Activated CD4-positive, CD25-positive, alpha-beta regulatory T cell treated with anti-CD3 and anti-CD28 coated beads, Interleukin-2, amount 50 U/mL, for 24 hours (primary cell): ENCODE measurements around the gene EFHD2.
A peak's percentile ranks its signal among the peaks of the same experiment; 100 is the strongest.
"Not testable (repeated sequence)": the region's sequence is repeated elsewhere in the genome, so short reads cannot be mapped to it uniquely, and the experiment has no call there.

Experiments used
- ATAC-seq, 2 donors: fragments of 150-1000 bp; cut with Tn5 transposase; one replicate each; pipeline ENCODE4 v1.10.0; 2021; ENCODE audit warnings: mild to moderate bottlenecking in 1 of 2, moderate library complexity in 1 of 2

EFHD2 gene

GRCh38 chr1:15389828-15390227 is 19.9 kb upstream of the EFHD2 start:
- not testable (repeated sequence) for ATAC-seq

DNA sequence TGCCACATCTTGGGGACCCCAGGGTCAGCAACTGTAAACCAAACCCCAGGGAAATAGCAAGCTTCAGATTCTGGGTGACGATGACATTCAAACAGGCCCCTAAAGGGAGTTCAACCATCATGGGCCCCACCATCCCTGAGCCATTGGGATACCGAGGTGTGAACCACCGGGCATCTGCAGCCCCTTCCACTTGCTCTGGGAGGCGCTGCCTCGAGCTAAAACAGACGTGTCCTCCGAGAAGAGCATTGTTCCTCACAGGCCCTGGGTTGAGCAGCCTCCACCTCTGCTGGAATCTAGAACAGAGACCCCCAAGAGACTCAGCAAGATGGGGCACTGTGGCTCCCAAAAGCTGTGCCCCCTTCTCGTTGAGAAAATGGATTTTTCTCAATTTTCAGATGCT is 19.0 kb upstream of the EFHD2 start:
- ATAC-seq: no peak

DNA sequence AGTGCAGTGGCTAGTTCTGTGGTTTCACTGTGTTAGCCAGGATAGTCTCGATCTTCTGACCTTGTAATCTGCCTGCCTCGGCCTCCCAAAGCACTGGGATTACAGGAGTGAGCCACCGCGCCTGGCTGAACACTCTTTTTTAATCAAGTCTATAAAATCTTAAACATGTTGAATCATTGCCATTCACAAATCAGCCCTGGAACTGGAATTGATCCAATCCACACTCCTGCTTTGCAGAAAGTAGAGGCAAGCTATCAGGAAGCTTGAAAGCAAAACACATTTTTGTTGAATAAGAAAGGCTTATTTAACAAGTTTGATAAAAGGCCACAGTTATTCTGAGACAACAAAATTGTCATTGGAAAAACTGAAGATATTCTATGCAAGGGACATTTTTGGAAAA is 18.3 kb upstream of the EFHD2 start:
- ATAC-seq: no peak

- no peak for ATAC-seq
Measured at GRCh38 chr1:15393475-15394257, 16.0 kb upstream of the EFHD2 start.

DNA sequence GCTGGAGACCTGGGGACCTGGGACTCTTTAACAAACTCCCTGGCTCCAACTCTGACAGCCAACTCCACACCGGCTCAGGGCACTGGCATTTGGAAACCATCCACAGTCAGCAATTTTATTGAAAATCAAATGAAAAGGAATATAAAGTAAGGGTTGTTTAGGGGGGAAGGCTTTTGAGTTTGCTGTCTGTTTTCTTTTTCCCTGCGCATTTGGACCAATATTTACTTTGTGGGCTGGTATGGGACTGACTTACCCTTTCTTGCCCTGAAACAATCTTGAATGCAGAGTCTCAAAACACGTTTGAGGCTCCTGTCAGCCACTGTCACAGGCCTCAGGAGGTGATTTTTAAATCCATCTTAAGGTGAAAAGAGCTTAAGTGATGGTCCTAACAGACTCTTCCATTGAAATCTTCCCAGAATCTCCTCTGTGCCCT is 15.4 kb upstream of the EFHD2 start:
- ATAC-seq: no peak

DNA sequence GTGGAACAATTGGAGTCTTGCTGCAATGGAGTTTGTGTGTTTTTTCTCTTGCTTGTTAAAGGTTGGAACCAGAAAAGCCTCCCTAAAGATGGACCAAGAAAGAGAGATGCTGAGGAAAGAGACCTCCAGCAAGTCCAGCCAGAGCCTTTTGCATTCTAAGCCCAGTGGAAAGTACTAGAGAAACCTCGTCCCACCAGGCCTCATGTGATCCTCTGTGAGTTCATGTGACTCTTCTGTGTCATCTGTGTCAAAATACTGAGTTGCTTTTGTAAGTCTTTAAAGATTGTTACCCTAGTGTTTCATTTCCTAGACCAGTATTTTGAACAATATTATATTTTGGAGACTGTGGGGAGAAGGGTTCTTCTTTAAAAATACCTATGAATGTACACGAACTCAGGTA is 12.5 kb upstream of the EFHD2 start:
- no peak for ATAC-seq

- ATAC-seq: no peak
Measured at GRCh38 chr1:15399710-15400109, 10.0 kb upstream of the EFHD2 start.

GRCh38 chr1:15400627-15401026 is 9.1 kb upstream of the EFHD2 start:
- no peak for ATAC-seq

DNA sequence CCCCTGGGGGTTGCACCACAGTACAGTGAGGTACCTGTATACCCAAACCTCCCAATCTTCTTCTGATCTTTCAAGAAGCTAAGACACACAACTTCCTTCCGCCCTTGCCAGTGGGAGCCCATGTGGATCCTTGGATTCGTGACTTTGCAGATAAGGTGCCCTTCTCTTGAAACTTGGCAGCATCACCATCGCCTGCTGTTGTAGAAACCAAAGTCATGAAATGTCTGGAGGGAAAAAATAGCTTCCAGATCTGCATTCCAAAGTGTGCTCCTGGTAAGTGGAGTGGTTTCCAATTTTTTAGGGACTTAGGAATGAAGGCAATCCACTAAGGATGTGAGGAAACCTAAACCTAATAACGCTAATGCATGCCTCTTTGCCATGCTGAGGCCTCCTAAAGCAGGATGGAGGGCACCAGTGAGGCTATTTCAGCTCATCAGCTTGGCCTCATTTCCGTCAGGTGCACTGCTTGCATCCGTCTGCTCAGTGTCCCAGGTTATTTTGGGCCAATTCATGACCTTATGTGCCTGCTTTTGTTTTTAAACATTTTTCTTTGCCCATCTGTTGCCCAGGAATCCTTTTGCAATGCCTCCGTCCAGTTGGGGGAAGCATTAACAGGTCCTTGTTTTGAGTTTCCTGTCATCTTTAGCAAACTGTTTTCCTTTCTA is 8.2 kb upstream of the EFHD2 start:
- ATAC-seq: no peak

DNA sequence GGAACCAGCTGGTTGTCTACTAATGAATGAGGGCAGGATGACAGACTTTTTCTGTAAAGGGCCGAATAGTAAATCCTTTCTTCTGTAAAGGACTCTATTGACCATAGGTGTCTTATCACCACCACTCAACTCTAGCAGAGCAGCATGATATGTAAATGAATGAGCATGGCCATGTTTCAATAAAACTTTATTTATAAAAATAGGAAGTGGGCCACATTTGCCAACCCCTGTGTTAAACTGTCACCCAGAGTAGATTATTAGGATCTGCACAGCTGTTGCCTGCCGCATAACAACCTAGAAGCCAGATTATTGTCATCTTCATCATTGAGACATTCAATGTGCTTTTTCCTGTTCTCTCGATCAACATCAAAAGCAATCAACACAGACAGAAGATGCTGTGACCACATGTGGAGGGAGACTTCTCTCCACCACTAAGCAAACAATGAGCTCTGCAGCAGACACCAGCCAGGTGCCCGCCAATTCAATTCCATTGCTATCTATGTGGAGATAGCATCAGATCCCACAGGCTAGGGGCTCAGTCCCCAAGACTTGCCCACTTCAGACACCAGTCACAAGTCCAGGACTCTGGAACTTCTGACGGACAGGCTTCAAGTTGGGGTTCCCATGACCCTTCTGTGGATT is 6.8 kb upstream of the EFHD2 start:
- no peak for ATAC-seq

DNA sequence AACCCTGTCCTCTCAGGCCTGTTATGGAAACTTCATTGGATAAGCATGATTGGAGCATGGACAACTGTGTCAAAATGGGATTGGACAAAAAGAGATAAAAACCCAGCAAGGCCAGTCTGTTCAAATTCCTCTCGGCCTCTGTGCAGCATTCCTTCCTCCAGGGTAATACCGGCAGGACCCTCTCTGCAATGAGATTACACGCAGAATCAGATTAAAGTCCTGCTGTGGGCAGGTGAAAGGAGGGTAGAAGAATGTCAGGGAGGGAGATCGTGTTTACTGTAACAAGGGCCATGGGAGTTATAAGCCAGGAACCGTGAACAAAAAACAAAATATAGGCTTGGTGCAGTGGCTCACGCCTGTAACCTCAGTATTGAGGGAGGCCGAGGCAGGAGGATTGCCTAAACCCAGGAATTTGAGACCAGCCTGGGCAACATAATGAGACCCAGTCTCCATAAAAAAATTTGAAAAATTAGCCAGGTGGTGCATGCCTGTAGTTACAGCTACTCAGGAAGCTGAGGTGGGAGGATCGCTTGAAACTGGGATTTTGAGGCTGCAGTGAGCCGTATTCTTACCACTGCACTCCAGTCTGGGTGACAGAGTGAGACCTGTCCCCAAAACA is 5.6 kb upstream of the EFHD2 start:
- no peak for ATAC-seq

GRCh38 chr1:15405106-15405850 is 4.4 kb upstream of the EFHD2 start:
- ATAC-seq: no peak

DNA sequence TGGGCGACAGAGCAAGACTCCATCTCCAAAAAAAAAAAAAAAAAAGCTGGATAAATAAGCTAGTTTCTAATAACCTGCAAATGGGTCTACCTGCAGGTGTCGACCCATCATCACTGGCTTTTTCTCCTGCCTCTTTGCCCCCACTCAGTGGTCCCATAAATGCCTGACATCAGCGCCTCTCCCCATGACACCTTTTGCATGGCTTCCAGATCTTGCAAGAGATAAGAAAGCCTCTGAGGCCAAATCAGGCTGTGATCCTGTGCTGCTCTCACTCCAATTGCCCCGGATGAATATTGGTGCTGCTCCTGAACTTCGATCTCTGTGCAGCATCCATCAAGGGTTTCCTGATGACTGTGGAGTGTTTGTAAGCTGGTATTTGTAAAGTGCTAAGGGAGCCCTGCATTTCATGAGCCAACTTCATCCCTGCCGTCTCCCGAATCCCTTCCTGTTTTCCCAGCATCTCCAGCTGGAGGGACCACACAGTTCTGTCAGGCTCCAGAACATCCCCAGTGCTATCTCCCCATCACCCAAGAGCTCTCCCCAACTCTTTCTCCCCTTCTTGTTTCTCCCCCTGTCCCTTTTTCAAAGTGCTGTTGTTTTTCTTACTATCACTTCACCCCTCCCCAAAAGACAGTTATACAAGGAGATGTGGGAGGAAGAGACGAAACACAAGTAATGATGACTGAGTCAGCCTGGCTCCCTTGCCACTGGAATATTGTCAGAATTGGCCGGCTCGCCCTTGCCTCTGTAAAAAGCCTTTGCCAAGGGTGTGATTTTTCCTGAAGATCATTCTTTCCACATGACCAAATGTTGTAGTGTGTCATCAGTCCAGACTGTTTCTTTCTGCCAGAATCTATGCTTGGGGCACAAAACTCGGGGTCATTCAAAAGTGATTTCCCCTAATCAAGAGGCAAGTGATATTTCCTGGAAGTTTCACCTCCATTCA is 2.8 kb upstream of the EFHD2 start:
- no peak for ATAC-seq

DNA sequence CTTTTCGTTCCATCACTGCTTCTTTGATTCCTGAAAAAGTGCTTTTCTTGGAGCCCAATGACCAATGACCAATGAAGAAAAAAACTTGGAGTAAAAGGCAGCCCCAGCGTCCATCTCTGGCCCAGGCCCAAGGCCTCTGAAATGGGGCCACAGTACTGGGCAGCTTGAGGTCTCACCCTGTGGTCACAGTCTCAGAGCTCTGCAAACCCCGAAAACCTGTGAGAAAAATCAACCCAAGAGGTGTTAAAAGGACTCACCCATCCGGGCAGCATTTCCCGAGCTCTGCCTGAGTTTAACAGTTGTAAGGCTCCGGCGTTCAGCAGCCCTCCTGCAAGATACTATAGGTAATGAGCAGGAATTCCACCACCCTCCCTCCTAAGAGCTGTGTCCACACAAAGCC is 2.1 kb upstream of the EFHD2 start:
- ATAC-seq: no peak

- no peak for ATAC-seq
Measured at GRCh38 chr1:15408890-15409387, 749 bp upstream of the EFHD2 start.

DNA sequence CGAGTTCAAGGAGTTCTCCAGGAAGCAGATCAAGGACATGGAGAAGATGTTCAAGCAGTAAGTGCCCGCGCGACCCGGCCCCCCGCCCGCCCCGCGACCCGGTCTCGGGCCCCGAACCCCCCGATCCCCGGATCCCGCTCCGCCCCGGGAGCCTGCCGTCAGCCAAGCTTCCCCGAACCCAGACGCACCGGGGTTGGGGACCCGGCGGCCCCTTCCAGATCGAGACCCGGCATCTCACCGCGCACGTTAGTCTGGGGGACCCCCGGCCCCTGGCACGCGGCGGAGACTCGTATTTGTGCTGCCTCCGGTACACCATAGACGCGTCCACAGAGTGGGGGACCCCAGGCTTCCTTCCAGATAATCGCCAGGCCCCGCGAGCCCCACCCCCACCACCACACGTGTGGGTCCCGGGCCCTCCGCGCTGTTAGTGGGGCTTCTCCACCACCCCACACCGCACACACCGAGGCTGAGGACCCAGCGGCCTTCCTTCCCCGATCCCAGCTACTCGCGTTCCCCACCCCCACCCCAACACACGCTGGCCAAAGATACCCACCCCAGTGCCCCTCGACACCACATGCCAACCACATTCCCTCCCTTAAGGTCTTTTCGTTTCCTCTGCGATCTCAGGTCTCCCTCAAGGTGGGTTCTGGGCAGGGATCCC is 665 bp downstream of the EFHD2 start:
- no peak for ATAC-seq

DNA sequence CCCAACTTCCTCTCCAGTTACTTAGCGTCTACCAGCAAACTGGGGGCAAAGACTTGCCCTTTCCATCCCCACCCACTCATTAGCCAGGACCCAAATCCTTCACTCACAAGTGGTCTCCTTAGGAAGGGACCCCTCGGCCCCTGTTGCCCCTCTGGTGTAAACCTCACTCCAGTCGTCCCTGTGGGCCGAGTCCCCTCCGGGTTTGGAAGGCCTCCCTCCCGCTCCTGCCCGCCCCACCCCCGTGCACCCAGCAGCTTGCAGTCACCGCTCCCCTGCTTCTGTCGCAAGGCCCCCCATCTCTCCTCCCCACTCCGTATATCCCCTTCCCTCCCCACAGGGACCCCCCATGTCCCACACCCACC is 1.2 kb downstream of the EFHD2 start:
- no peak for ATAC-seq

GRCh38 chr1:15411593-15412137 is 2.0 kb downstream of the EFHD2 start:
- ATAC-seq: peak in 1 of 2 donors; percentile 4

DNA sequence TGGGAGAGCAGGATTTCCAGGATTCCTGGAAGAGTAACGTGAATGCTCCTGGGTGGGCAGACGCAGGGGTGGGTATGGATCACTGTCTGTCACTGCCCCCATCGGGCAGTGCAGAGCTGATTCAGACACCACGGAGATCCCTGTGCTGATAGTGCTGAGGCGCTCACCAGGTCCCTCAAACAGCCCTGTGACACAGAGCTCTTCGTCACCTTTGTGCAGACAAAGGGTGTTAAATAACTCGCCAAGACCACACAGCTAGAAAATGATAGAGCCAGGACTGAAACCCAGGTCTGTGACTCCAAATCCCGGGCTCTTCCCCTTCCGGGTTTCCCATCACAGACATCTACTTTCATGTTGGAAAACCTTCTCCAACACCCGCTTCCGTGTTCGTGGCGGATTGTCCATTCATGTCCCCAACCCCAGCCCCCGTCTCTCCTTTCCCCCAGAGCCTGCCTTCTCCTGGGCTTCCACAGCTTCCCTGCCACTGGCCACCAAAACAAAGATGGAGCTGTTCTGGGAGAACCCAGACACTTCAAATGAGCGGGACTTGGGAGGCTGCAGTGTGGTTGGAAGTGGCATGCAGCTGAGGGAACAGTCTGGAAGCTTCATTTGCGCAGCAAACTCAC is 2.6 kb downstream of the EFHD2 start:
- peak; percentile 74 to 80 for ATAC-seq

DNA sequence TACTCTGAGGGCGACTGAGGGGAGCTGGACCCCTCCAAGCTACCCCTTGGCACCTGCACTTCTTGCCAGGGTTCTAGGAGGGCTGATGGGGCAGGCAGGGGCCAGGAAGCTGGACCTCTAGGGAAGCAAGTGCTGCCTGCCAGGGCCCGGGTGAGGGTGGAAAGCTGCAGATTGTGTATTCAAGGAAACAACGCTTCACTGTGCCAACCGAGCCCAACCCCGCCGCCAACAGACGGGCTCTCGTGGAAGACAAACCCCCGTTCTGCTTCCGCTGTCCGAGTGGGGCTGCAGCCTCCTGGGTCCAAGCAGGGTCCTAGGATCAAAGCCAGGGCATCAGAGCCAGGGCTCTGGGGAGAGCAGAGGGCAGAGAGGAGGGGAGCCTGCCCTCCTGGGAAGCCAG is 3.2 kb downstream of the EFHD2 start:
- ATAC-seq: no peak
